Measurements from ENCODE around the gene RNASEH1. TPM values are rescaled to one million over a fixed set of nuclear protein-coding genes. Genes with fewer than 3 reads are reported as not detected.

RNASEH1 gene
- total RNA-seq, 1 donor from 2014 or later: 19.3 TPM

- Mint-ChIP-seq H3K9me3 (no peaks in the 10 kb centered on the region), H3K4me1 (ENCODE audit: unreplicated experiment) (no peaks in the 10 kb centered on the region), H3K27ac (peak overlapping the region; percentile 92), H3K27me3 (no peaks in the 10 kb centered on the region), H3K36me3 (peaks cover 5% of the 10 kb centered on the region), H3K4me3 (peak overlapping the region; percentile 93)
- no peak for DNase-seq (ENCODE audit: extremely low spot score, unreplicated experiment)
- no peak for TF ChIP-seq CTCF (conservative IDR thresholded peaks at IDR 0.05)
These were observed 411 bp downstream of the RNASEH1 start for GRCh38 chr2:3557639-3558204.

DNA sequence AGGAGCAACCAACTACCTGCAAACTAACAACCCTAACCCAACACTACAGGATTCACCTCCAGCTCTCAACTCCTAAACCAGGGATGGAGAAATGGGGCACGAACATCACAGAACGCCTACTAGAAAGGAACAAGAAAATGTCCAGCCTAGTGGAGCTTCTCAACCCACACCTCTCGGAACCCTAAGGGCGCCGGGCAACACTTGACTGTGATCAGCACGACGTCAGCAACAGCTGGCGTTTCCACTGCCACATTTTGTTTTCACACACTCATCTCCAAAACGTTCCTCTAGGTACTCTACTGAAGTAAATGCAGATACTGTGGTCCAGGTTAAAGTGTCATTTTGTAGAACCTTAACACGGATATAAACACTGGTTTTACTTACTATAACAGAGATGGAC lies 4.2 kb downstream of the RNASEH1 start:
- no peaks in the 10 kb centered on the region for H3K27me3 Mint-ChIP-seq
- peaks cover 19% of the 10 kb centered on the region for H3K36me3 Mint-ChIP-seq
- no peaks in the 10 kb centered on the region for H3K9me3 Mint-ChIP-seq

GRCh38 chr2:3547915-3548314 lies 10.2 kb downstream of the RNASEH1 start:
- no peaks in the 10 kb centered on the region for H3K9me3 Mint-ChIP-seq
- no peaks in the 10 kb centered on the region for H3K4me1 Mint-ChIP-seq (ENCODE audit: unreplicated experiment)
- TF ChIP-seq CTCF (conservative IDR thresholded peaks at IDR 0.05): no peak
- no peak for DNase-seq (ENCODE audit: extremely low spot score, unreplicated experiment)
- H3K36me3 Mint-ChIP-seq: peaks cover 41% of the 10 kb centered on the region
- H3K27ac Mint-ChIP-seq: no peak overlapping the region
- H3K4me3 Mint-ChIP-seq: no peak overlapping the region
- no peaks in the 10 kb centered on the region for H3K27me3 Mint-ChIP-seq

More for the DNA sequence above, 4.2 kb downstream of the RNASEH1 start:
- no peak for DNase-seq (ENCODE audit: extremely low spot score, unreplicated experiment)
- Mint-ChIP-seq H3K4me1 (ENCODE audit: unreplicated experiment) (no peaks in the 10 kb centered on the region), H3K4me3 (no peak overlapping the region), H3K27ac (no peak overlapping the region)
- TF ChIP-seq CTCF (conservative IDR thresholded peaks at IDR 0.05): no peak

- Mint-ChIP-seq H3K27ac (no peak overlapping the region), H3K4me3 (no peak overlapping the region), H3K9me3 (no peaks in the 10 kb centered on the region), H3K4me1 (ENCODE audit: unreplicated experiment) (no peaks in the 10 kb centered on the region), H3K36me3 (peaks cover 45% of the 10 kb centered on the region), H3K27me3 (no peaks in the 10 kb centered on the region)
- TF ChIP-seq CTCF (conservative IDR thresholded peaks at IDR 0.05): no peak
- no peak for DNase-seq (ENCODE audit: extremely low spot score, unreplicated experiment)
These were observed 12.2 kb downstream of the RNASEH1 start for GRCh38 chr2:3545788-3546478.

DNA sequence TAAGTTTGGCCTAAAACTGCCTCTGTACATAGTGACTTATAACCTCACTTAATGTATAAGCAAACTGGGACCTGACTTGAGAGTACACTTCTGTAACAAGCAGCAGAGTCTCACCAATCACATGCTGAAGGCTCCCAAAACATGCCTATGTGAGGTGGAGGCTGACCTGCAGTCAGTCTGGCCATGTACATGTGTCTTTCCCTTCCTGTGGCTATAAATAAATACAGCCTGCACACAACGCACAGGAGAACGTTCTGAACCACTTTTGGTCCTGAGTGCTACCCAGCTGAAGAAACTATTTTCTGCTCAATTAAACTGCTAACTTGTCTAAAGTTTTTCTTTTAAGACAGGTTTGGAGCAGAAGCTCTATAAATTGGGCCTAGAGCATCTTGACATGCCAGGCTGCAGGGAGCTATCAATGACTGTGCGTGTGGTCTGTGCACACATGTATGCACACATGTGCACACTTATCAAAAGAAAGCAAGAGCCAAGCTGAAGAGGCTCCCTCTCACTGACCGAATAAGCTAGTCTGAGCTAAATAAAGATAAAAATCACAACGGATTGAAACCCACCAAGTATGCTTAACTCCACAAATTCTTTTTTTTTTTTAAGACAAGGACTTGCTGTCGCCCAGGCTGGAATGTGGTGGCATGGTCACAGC lies 15.0 kb downstream of the RNASEH1 start:
- Mint-ChIP-seq H3K27me3 (no peaks in the 10 kb centered on the region), H3K36me3 (peaks cover 27% of the 10 kb centered on the region)
- no peak for TF ChIP-seq CTCF (conservative IDR thresholded peaks at IDR 0.05)

More for the DNA sequence above, 15.0 kb downstream of the RNASEH1 start:
- H3K4me3 Mint-ChIP-seq: no peak overlapping the region
- H3K4me1 Mint-ChIP-seq (ENCODE audit: unreplicated experiment): no peaks in the 10 kb centered on the region
- DNase-seq (ENCODE audit: extremely low spot score, unreplicated experiment): no peak
- no peak overlapping the region for H3K27ac Mint-ChIP-seq
- no peaks in the 10 kb centered on the region for H3K9me3 Mint-ChIP-seq

All from type B pancreatic cell (in vitro differentiated cells).